ENCODE results near the gene CDH4. TPM values are rescaled to one million over a fixed set of nuclear protein-coding genes. Genes with fewer than 3 reads are reported as not detected.

Gene CDH4
- total RNA-seq, 1 donor from 2014 or later: 2.9 TPM

GRCh38 chr20:61640131-61640870 is 388.2 kb downstream of the CDH4 start:
- H3K27ac ChIP-seq: no peak overlapping the region
- H3K4me1 ChIP-seq: peaks cover 15% of the 10 kb centered on the region
- H3K4me2 ChIP-seq: no peak overlapping the region
- no peak overlapping the region for H3K4me3 ChIP-seq
- H2AFZ ChIP-seq (replicated peaks): no peak overlapping the region
- DNase-seq (ENCODE audit: low spot score): no peak
- no peak overlapping the region for H3K9ac ChIP-seq
- H3K9me3 ChIP-seq (ENCODE audit: low read depth): no peaks in the 10 kb centered on the region
- no peaks in the 10 kb centered on the region for H3K36me3 ChIP-seq
- Mint-ChIP-seq H3K27me3 (ENCODE audit: insufficient read depth, low read depth) (peaks cover 6% of the 10 kb centered on the region), H3K36me3 (peaks cover 2% of the 10 kb centered on the region), H3K27ac (peak overlapping the region; percentile 34), H3K4me3 (no peak overlapping the region), H3K9me3 (peaks cover 4% of the 10 kb centered on the region), H3K4me1 (peaks cover 52% of the 10 kb centered on the region)
- peaks cover 10% of the 10 kb centered on the region for H3F3A ChIP-seq (ENCODE audit: low read depth)
- no peaks in the 10 kb centered on the region for H3K79me2 ChIP-seq (ENCODE audit: low read depth)
- no peaks in the 10 kb centered on the region for H4K20me1 ChIP-seq (ENCODE audit: low read depth)
- no peaks in the 10 kb centered on the region for H3K27me3 ChIP-seq
- TF ChIP-seq CTCF (IDR thresholded peaks at IDR 0.05) (no peak), EZH2phosphoT487 (IDR thresholded peaks at IDR 0.05) (no peak), EZH2 (IDR thresholded peaks at IDR 0.05) (no peak)

DNA sequence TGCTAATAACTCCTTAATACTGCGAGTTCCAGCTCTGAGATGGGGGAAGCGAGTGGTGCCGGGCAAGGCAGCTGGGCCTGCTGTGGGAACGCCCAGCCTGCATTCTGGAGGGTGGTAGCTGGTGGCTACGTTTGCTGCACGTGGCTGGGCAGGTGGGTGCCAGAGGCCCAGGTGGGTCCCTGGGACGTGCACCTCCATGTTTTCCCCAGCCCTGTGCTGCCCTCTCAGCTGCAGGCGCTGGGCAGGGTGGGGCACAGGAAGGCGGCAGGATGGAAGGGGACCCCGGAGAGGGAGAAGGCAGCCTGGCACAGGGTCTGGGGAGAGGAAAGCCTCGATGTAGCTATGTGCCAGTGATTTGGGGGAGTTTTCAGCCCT is 388.8 kb downstream of the CDH4 start:
- peaks cover 50% of the 10 kb centered on the region for H3K4me1 Mint-ChIP-seq
- H3K27ac Mint-ChIP-seq: peak overlapping the region; percentile 34
- DNase-seq (ENCODE audit: low spot score): no peak
- Histone ChIP-seq H3K9ac (no peak overlapping the region), H3K27me3 (no peaks in the 10 kb centered on the region), H3K36me3 (no peaks in the 10 kb centered on the region), H3F3A (ENCODE audit: low read depth) (peaks cover 9% of the 10 kb centered on the region), H4K20me1 (ENCODE audit: low read depth) (no peaks in the 10 kb centered on the region), H3K4me3 (no peak overlapping the region), H3K4me2 (no peak overlapping the region), H2AFZ (replicated peaks) (no peak overlapping the region), H3K79me2 (ENCODE audit: low read depth) (no peaks in the 10 kb centered on the region), H3K4me1 (peaks cover 12% of the 10 kb centered on the region), H3K27ac (no peak overlapping the region), H3K9me3 (ENCODE audit: low read depth) (no peaks in the 10 kb centered on the region)
- TF ChIP-seq EZH2phosphoT487 (IDR thresholded peaks at IDR 0.05) (no peak), CTCF (IDR thresholded peaks at IDR 0.05) (no peak), EZH2 (IDR thresholded peaks at IDR 0.05) (no peak)
- H3K36me3 Mint-ChIP-seq: peaks cover 2% of the 10 kb centered on the region
- peaks cover 4% of the 10 kb centered on the region for H3K9me3 Mint-ChIP-seq
- peaks cover 6% of the 10 kb centered on the region for H3K27me3 Mint-ChIP-seq (ENCODE audit: insufficient read depth, low read depth)
- H3K4me3 Mint-ChIP-seq: no peak overlapping the region

GRCh38 chr20:61643656-61644377 is 391.8 kb downstream of the CDH4 start:
- Histone ChIP-seq H3K9me3 (ENCODE audit: low read depth) (no peaks in the 10 kb centered on the region), H3K79me2 (ENCODE audit: low read depth) (no peaks in the 10 kb centered on the region), H3K36me3 (no peaks in the 10 kb centered on the region), H3K27ac (no peak overlapping the region), H3F3A (ENCODE audit: low read depth) (no peaks in the 10 kb centered on the region), H3K4me2 (no peak overlapping the region), H3K4me1 (no peaks in the 10 kb centered on the region), H3K27me3 (no peaks in the 10 kb centered on the region), H4K20me1 (ENCODE audit: low read depth) (no peaks in the 10 kb centered on the region), H3K4me3 (no peak overlapping the region), H2AFZ (replicated peaks) (no peak overlapping the region), H3K9ac (no peak overlapping the region)
- H3K4me1 Mint-ChIP-seq: peaks cover 56% of the 10 kb centered on the region
- peaks cover 4% of the 10 kb centered on the region for H3K27me3 Mint-ChIP-seq (ENCODE audit: insufficient read depth, low read depth)
- DNase-seq (ENCODE audit: low spot score): no peak
- H3K9me3 Mint-ChIP-seq: peaks cover 4% of the 10 kb centered on the region
- peaks cover 2% of the 10 kb centered on the region for H3K36me3 Mint-ChIP-seq
- H3K27ac Mint-ChIP-seq: no peak overlapping the region
- TF ChIP-seq EZH2 (IDR thresholded peaks at IDR 0.05) (no peak), EZH2phosphoT487 (IDR thresholded peaks at IDR 0.05) (no peak), CTCF (IDR thresholded peaks at IDR 0.05) (no peak)
- no peak overlapping the region for H3K4me3 Mint-ChIP-seq

All from neural progenitor cell (in vitro differentiated cells).